ENCODE measurements around the gene MEGF11.

Gene MEGF11

GRCh38 chr15:65964792-65965433 is 288.6 kb downstream of the MEGF11 start:
- Histone ChIP-seq H3K4me3 (no peak overlapping the region), H3K9me3 (no peaks in the 10 kb centered on the region), H3K36me3 (no peaks in the 10 kb centered on the region), H3K27ac (no peak overlapping the region), H3K4me1 (no peaks in the 10 kb centered on the region), H3K27me3 (peaks cover 0 to 64% of the 10 kb centered on the region in 2 donors)
- intact Hi-C loops (cut with DNase I; ENCODE audit: low total_unique reads): no loop called here
- no peak for DNase-seq
- TF ChIP-seq CTCF (IDR thresholded peaks at IDR 0.05): no peak

- Histone ChIP-seq H3K4me3 (no peak overlapping the region), H3K9me3 (no peaks in the 10 kb centered on the region), H3K27me3 (peaks cover 0 to 54% of the 10 kb centered on the region in 2 donors), H3K27ac (no peak overlapping the region), H3K4me1 (no peaks in the 10 kb centered on the region), H3K36me3 (no peaks in the 10 kb centered on the region)
- DNase-seq: no peak
- no peak for TF ChIP-seq CTCF (IDR thresholded peaks at IDR 0.05)
- intact Hi-C loops (cut with DNase I; ENCODE audit: low total_unique reads): no loop called here
Observed at GRCh38 chr15:65963911-65964482, 289.6 kb downstream of the MEGF11 start.

GRCh38 chr15:65963358-65963757 is 290.2 kb downstream of the MEGF11 start:
- DNase-seq: no peak
- peaks cover 0 to 51% of the 10 kb centered on the region in 2 donors for H3K27me3 ChIP-seq
- H3K27ac ChIP-seq: no peak overlapping the region
- intact Hi-C loops (cut with DNase I; ENCODE audit: low total_unique reads): no loop called here
- H3K4me3 ChIP-seq: no peak overlapping the region
- no peaks in the 10 kb centered on the region for H3K4me1 ChIP-seq
- no peak for TF ChIP-seq CTCF (IDR thresholded peaks at IDR 0.05)
- no peaks in the 10 kb centered on the region for H3K36me3 ChIP-seq
- no peaks in the 10 kb centered on the region for H3K9me3 ChIP-seq

GRCh38 chr15:65962187-65962586 is 291.4 kb downstream of the MEGF11 start:
- H3K4me1 ChIP-seq: no peaks in the 10 kb centered on the region
- intact Hi-C loops (cut with DNase I; ENCODE audit: low total_unique reads): no loop called here
- H3K27ac ChIP-seq: no peak overlapping the region
- peaks cover 0 to 41% of the 10 kb centered on the region in 2 donors for H3K27me3 ChIP-seq
- no peaks in the 10 kb centered on the region for H3K36me3 ChIP-seq
- no peak for DNase-seq
- H3K9me3 ChIP-seq: no peaks in the 10 kb centered on the region
- no peak for TF ChIP-seq CTCF (IDR thresholded peaks at IDR 0.05)
- H3K4me3 ChIP-seq: no peak overlapping the region

GRCh38 chr15:65960586-65960985 is 293.0 kb downstream of the MEGF11 start:
- Histone ChIP-seq H3K4me3 (no peak overlapping the region), H3K9me3 (no peaks in the 10 kb centered on the region), H3K4me1 (no peaks in the 10 kb centered on the region), H3K27me3 (peaks cover 0 to 26% of the 10 kb centered on the region in 2 donors), H3K27ac (no peak overlapping the region), H3K36me3 (no peaks in the 10 kb centered on the region)
- intact Hi-C loops (cut with DNase I; ENCODE audit: low total_unique reads): no loop called here
- no peak for TF ChIP-seq CTCF (IDR thresholded peaks at IDR 0.05)
- DNase-seq: no peak

Measured in tibial artery (tissue), 4 donors.